Activated CD4-positive, alpha-beta T cell treated with anti-CD3 and anti-CD28 coated beads, Interleukin-2, Interleukin-6, amounts not matched to agents 100 ng/mL and 50 ng/mL, durations not matched to agents 16 hours and 8 hours (primary cell): Measurements from ENCODE around the gene DIS3L2.
A peak's percentile ranks its signal among the peaks of the same experiment; 100 is the strongest.

Source experiments
- DNase-seq: peaks from one replicate; pipeline ENCODE4 v3.0.0-alpha.2; 2020

DIS3L2 gene

DNA sequence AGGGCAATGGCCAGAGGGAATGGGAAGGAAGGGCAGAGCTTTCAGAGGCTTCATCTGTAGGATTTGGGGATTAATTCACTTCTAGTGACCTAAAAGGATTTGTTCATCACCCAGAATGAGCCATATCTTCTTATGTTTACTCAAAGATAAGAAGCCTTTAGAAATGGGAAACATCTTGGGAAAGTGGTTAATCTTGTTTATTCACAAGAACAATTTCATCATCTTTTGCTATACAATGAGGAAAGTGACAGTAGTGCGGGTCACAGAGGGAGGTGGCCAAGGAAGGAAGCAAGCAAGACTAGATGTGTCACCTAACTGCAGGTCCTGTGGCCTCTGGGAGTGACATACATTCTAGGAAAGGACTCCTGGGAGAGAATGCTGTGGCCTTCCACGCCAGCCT is 276.6 kb downstream of the DIS3L2 start:
- no peak for DNase-seq

DNA sequence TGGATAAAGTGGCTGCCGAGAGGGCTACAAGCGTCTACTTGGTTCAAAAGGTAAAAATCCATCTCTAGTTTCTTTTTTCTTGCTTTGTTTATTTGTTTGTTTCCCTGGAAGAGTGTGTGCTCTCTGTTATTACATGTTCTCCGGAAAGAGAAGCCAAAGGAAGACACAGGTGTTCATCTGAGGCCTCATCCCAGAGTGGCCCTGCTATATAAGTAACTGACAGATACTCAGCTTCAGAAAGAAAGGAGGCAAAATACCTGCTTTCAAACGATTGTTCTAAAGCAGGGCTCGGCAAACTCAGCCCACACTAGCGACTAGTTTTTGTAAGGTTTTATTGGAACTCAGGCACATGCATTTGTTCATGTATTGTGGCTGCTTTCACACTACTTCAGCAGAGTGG is 277.1 kb downstream of the DIS3L2 start:
- DNase-seq, result no peak

- DNase-seq, result peak; percentile 16
These were observed 278.6 kb downstream of the DIS3L2 start for GRCh38 chr2:232239951-232240681.

GRCh38 chr2:232240906-232241305 is 279.4 kb downstream of the DIS3L2 start:
- no peak for DNase-seq

DNA sequence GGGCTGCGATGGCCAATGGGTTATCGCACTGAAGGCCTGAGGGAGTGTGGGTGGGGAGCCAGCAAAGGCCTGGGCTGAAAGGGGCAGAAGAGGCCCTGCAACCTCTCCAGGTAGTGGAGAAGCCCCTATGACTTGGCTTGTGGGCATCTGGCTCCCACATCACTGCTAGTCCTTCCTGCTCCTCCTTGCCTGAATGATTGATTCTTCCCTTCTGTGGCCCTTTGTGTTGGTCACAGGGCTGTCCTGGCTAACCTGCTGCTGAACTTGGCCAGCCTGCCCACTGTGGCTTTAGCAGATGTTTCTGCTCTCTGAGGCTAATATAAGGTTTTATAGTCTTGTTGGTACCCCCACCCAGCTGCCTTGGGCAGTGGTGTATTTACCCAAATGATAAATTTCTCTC is 280.8 kb downstream of the DIS3L2 start:
- DNase-seq, result no peak

- no peak for DNase-seq
These were observed 283.6 kb downstream of the DIS3L2 start for GRCh38 chr2:232245111-232245510.

- no peak for DNase-seq
These were observed 284.7 kb downstream of the DIS3L2 start for GRCh38 chr2:232246245-232246644.

DNA sequence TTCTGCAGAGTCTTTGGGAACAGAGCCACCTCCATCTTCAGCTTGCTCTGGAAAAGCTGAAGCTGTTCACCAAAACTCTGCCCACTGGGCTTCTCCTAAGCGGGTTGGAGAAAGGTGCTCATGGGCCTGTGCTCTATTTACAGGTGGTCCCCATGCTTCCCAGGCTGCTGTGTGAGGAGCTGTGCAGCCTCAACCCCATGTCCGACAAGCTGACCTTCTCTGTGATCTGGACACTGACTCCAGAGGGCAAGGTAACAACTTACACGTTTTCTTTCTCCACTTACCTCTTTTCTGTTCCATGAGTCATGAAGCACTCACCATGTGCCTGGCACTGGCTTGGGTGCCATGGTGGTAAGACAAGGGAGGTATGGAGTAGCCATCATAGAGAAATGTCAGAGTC is 287.6 kb downstream of the DIS3L2 start:
- DNase-seq, result no peak

DNA sequence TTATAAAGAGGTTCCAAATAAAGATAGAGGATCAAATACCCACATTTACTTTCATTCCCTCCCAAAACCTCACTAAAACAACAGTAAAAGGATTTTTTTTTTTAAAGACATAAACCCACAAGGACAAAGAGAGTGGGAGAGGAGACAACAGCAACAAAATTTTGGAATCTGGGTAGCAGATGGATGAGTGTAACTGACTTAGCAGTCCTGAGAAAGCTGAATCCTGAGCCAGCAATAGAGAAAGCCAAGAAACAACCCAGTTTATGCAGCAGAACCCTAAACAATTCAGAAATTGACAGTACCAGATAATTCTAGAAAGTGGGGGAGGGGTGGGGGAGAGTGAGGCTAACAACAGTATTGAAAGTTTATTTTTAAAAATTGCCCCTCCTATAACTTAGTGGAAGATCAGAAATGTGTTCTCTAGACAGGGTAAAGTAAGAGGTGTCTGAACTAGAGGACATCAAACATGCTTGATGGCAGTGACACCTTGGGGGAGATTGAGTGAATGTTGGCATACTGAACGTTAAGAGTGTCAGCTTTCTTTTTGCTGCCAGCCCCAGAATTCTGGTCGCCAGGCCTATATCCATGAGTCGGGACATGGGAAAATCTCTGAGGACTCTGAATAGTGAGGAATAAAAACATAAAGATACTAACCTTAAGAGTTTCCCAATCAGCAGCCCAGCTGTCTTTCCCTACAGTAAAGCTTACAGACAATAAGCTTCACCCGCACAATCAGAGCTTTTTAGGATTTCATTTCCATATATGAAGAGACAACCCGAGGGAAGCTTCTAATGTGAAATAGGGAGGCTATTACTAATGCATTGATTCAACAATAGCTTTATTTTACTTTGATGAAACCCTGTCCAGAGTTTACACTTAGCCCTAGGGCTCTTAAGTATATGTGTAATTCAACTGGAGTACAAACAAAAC is 289.0 kb downstream of the DIS3L2 start:
- DNase-seq, result no peak

- no peak for DNase-seq
These were observed 293.5 kb downstream of the DIS3L2 start for GRCh38 chr2:232255033-232255432.

GRCh38 chr2:232260075-232260474 is 298.6 kb downstream of the DIS3L2 start:
- no peak for DNase-seq

GRCh38 chr2:232261776-232262175 is 300.3 kb downstream of the DIS3L2 start:
- DNase-seq, result no peak

DNA sequence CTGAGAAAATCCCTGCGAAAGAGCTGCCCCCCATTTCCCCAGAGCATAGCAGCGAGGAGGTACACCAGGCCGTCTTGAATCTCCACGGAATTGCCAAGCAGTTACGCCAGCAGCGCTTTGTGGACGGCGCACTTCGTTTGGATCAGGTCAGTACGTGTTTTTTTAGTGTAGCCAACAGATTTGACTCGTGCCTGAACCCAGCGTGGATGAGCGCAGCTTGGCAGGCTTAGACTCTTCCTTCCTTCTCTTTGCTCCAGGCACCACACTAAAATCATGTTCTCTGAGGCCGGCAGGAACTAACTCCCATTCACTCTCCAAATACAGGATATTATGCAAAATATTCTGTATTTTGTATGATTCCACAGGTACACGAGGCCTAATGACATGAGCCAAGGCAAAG is 301.8 kb downstream of the DIS3L2 start:
- DNase-seq, result no peak

DNA sequence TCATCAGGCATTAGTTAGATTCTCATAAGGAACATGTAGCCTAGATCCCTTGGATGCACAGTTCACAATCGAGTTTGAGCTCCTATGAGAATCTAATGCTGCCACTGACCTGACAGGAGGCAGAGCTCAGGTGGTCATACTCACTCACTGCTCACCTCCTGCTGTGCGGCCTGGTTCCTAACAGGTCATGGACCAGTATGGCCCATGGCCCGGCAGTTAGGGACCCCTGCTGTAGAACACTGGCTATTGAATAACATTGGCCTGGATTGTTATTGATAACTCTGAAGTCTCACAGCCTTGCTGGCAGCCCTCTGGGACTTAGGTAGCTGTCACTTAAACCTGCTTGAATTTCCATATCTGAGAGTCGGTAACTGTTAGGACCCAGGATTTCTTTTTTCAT is 302.6 kb downstream of the DIS3L2 start:
- no peak for DNase-seq

DNA sequence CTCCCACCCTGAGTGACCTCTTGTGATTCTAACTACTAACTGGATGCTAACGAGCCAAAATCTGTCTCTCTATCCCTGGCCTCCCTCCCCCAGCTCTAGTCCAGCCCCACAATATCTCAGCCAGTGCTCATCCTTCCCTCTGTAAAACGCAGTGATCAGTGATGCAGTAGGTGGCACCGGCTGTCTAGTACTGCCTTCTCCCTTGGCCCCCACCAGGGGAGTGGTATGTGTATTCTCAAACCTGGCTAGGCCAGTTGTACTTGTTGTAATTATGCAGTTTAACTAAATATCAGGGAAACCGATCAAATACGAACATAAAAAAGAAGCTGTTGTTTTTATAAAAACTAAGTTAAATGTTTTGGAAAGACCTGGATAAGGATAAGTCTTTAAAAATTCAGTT is 303.8 kb downstream of the DIS3L2 start:
- DNase-seq, result no peak

DNA sequence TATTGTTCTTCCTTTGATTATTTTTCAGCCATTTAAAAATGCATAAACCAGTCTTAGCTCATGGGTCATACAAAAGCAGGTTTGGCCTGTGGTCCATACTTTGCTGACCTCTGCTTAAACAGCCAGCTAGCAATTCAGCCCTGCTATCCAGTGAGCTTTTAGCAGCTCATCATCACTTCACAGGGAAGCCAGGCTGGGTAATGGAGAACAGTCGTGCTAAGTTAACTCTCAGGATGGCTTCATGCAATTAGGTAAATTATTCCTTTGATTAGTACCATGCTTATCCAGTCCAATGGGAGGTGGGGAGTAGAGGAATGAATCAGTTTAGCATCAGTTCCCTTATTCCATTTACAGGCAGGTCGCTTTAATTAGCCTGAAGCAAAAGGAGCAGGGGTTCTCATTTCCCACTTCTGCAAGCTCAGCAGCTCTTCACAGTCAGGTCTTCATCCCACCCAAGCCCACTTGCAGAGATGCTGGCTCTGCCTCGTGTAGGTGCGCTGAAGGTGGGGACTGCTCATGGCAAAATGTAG is 307.2 kb downstream of the DIS3L2 start:
- DNase-seq, result no peak

GRCh38 chr2:232269867-232270266 is 308.4 kb downstream of the DIS3L2 start:
- no peak for DNase-seq

DNA sequence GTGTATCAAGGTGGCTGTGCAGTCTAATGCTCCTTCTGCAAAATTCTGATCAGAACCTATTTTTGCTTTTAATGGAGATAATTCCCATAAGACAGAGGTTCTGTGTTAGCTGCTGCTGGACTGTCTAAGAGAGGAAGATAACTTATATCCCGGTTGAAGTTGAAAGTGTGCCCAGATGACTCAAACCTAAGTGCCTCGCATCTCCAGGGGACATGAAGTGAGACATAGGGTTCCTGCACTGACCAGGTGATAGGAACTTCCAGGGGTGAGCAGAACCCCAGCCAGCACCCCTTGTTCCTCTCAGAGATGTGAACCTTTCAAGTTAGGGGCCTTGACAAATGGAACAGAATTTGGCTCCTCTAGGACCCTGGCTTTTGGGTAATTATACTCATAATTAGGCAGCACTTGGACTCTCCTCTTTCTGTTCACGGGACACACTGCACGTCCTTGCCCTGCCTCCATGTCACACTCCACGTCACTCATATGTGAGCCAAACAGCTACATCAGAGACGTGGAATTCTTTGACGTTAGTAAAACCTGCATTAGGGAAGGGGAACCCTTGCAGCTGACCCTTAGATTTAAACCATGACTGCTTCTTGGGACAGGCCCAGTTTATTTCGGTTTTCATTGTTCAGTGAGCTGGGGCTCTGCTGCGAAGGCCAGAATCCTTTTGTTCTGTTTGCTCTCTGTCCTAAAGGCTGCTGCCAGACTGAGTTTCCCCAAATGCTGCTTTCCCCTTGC is 312.6 kb downstream of the DIS3L2 start:
- DNase-seq, result no peak

DNA sequence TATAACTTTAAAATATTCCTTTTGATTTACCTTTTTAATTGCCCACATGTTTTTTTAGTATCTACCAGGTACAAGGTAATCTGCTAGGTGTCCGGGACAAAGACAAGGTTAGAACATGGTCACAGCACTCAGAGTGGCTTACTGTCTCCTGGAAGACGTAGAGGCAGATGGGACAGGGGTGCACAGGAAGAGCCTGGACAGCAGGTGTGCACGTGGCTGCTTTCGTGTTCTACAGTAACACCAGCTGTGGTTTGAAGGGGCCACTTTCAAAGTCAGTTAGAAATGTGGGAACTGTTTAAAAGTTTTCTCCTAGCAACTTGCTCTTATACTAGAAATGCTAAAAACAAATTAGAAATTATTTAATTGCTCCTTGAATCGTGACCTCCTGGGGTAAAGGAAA is 314.2 kb downstream of the DIS3L2 start:
- no peak for DNase-seq

DNA sequence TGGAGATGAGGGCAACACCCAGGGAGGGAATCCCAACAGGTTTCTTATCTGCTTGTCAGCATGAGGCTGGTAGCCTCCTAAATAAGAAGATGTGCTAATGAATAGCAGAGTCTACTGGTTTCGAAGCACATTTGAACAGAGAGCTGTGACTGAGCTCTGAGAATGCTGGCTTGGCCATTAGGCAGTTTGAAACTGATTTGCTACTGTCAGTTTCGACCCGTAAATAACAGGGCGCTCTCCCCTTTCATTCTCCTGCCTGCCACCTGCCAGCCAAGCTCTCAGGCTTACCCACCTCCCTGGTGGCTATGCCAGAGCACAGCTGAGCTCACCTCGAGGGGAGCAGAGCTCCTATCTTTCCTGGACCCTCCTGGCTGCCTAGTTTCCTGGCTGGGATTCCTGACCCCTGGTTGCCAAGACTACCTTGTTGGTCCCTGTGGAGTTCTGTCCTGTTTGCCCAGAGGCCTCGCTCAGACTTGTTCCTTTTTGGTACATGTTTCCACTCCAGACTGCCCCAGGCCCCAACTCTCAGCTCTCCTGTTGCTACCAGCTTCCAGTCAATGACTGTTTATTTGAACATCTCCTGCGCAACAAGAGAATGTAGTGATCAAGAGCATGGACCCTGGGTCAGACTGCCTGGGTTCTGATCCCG is 314.7 kb downstream of the DIS3L2 start:
- DNase-seq, result no peak

DNA sequence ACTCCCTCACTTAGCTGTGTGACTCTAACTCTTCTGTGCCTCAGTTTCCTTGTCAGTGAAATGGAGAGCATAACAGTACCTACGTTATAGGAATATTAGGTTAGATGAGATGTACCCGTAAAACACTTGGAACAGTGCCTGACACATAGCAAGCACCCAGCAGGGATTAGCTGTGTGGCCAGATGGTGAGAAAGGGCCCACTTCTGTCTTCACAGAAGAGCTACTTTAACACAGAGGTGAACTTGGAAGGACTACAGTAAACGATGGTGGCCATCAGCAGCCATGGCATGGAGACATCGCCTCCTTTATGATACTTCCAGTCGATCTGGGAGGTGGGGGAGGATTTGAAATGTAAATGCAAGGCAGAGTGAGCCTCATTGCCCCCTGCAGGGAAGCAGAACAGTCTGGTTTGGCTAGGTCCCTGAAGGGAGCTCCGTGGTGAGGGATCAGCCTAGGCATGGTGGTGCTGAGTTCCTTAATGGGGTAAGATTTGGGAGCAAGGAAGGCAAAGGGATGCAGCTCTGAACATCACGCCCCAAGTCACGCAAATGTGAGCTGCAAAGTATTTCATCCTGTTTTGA is 315.3 kb downstream of the DIS3L2 start:
- DNase-seq, result no peak

GRCh38 chr2:232278534-232278933 is 317.0 kb downstream of the DIS3L2 start:
- no peak for DNase-seq
